Measurements from ENCODE around the gene SLC25A25.

DNA sequence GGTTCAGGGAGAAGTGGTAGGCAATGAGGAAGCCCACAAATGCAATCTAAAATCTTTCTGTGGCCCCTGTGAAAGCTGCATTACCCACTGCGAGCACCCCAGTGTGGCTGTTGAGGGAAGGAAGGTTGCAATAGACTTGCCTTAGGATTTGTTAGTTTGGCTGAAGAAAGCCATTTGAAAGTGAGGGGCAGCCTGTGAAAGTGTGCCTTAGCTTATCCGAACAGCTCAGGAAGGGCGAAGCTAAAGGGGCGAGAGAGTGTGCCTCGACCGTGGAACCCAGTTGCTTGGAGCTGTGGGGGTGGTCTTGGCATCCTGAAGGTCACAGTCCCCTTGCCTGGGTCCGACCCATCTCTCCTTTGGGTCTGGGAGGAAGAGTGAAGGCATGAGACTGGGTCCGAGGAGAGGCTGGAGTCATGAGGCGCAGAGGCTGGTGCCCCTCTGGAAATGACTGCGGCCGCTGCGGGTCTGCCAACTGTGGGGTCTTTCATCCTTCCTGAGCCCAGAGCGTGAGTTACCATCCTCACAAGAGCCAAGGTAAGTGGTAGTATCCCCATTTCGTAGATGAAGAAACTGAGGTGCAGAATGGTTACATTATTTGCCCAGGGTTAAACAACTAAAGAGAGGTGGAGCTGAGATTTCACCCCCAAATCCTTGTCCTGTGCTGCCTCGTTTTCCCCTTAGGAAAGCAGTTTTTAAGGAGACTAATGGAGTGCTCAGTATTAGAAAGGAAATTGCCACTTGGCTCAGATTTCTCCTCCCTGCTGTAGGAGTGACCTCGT lies 24.4 kb downstream of the SLC25A25 start:
- TF ChIP-seq, protein P1, sequence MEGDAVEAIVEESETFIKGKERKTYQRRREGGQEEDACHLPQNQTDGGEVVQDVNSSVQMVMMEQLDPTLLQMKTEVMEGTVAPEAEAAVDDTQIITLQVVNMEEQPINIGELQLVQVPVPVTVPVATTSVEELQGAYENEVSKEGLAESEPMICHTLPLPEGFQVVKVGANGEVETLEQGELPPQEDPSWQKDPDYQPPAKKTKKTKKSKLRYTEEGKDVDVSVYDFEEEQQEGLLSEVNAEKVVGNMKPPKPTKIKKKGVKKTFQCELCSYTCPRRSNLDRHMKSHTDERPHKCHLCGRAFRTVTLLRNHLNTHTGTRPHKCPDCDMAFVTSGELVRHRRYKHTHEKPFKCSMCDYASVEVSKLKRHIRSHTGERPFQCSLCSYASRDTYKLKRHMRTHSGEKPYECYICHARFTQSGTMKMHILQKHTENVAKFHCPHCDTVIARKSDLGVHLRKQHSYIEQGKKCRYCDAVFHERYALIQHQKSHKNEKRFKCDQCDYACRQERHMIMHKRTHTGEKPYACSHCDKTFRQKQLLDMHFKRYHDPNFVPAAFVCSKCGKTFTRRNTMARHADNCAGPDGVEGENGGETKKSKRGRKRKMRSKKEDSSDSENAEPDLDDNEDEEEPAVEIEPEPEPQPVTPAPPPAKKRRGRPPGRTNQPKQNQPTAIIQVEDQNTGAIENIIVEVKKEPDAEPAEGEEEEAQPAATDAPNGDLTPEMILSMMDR (conservative IDR thresholded peaks at IDR 0.05; ENCODE audit: low read length) = no peak
- no peak for TF ChIP-seq EZH2phosphoT487 (IDR thresholded peaks at IDR 0.05; ENCODE audit: borderline replicate concordance)

Measured in Loucy (cell line).